ENCODE data around the gene FCF1. TPM values are rescaled to one million over a fixed set of nuclear protein-coding genes. Genes with fewer than 3 reads are reported as not detected.

Gene FCF1
- total and polyA plus RNA-seq, 2 experiments from 2014 or later = 15.9 to 21.9 TPM

- DNase-seq (ENCODE audit: low read depth in 1 of 2, low spot score in 1 of 2) = no peak
- Histone ChIP-seq H3K9me3 (ENCODE audit: low read depth) (no peaks in the 10 kb centered on the region), H3K27me3 (no peaks in the 10 kb centered on the region), H3K36me3 (peaks cover 25% of the 10 kb centered on the region), H3K4me1 (ENCODE audit: low read depth) (no peaks in the 10 kb centered on the region), H3K27ac (no peak overlapping the region), H3K4me3 (no peak overlapping the region)
- TF ChIP-seq, protein P1, sequence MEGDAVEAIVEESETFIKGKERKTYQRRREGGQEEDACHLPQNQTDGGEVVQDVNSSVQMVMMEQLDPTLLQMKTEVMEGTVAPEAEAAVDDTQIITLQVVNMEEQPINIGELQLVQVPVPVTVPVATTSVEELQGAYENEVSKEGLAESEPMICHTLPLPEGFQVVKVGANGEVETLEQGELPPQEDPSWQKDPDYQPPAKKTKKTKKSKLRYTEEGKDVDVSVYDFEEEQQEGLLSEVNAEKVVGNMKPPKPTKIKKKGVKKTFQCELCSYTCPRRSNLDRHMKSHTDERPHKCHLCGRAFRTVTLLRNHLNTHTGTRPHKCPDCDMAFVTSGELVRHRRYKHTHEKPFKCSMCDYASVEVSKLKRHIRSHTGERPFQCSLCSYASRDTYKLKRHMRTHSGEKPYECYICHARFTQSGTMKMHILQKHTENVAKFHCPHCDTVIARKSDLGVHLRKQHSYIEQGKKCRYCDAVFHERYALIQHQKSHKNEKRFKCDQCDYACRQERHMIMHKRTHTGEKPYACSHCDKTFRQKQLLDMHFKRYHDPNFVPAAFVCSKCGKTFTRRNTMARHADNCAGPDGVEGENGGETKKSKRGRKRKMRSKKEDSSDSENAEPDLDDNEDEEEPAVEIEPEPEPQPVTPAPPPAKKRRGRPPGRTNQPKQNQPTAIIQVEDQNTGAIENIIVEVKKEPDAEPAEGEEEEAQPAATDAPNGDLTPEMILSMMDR (IDR thresholded peaks at IDR 0.05; ENCODE audit: low read depth, low read length) = no peak
Observed at GRCh38 chr14:74733221-74733620, 20.3 kb downstream of the FCF1 start.

DNA sequence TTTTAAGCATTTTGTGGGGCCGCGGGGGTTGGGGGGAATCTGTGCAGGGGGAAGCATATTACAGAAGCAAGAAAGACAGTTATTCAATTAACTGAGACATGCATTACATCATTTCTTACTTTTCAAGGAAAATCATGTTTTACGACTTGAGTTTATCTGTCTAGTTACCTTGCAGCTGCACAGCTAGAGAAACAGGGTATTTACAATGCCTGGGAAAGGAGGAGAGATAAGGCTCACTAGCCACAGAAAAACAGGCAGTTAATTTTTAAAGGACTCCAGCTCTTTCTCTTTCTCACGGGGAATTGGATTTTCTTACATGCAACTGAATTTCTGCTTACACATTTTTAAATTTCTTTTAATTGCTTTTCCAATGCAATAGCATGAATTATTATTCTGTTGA lies 22.2 kb downstream of the FCF1 start:
- TF ChIP-seq, protein P1 (IDR thresholded peaks at IDR 0.05; ENCODE audit: low read depth, low read length) = no peak
- H3K4me3 ChIP-seq = no peak overlapping the region
- no peaks in the 10 kb centered on the region for H3K27me3 ChIP-seq
- DNase-seq (ENCODE audit: low read depth in 1 of 2, low spot score in 1 of 2) = no peak
- no peaks in the 10 kb centered on the region for H3K9me3 ChIP-seq (ENCODE audit: low read depth)
- peaks cover 25% of the 10 kb centered on the region for H3K36me3 ChIP-seq
- no peak overlapping the region for H3K27ac ChIP-seq
- H3K4me1 ChIP-seq (ENCODE audit: low read depth) = no peaks in the 10 kb centered on the region

DNA sequence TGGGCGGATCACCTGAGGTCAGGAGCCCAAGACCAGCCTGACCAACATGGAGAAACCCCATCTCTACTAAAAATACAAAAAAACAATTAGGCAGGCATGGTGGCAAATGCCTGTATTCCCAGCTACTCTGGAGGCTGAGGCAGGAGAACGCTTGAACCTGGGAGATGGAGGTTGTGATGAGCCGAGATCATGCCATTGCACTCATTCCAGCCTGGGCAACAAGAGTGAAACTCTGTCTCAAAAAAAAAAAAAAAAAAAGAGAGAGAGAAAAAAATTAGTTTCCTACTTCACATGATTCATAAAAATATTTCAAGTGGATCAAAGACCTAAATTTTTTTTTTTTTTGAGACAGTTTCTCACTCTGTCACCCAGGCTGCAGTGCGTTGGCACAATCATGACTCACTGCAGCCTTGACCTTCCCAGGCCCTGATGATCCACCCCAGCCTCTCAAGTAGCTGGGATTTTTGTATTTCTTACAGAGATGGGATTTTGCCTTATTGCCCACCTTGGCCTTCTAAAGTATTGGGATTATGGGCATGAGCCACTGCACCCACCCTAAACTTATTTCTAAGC lies 24.9 kb downstream of the FCF1 start:
- Histone ChIP-seq H3K4me3 (no peak overlapping the region), H3K27ac (no peak overlapping the region), H3K4me1 (ENCODE audit: low read depth) (no peaks in the 10 kb centered on the region), H3K27me3 (no peaks in the 10 kb centered on the region), H3K9me3 (ENCODE audit: low read depth) (no peaks in the 10 kb centered on the region), H3K36me3 (peaks cover 17% of the 10 kb centered on the region)
- peak in 1 of 2 donors; percentile 8 for DNase-seq (ENCODE audit: low read depth in 1 of 2, low spot score in 1 of 2)
- TF ChIP-seq, protein P1 (IDR thresholded peaks at IDR 0.05; ENCODE audit: low read depth, low read length) = no peak

DNA sequence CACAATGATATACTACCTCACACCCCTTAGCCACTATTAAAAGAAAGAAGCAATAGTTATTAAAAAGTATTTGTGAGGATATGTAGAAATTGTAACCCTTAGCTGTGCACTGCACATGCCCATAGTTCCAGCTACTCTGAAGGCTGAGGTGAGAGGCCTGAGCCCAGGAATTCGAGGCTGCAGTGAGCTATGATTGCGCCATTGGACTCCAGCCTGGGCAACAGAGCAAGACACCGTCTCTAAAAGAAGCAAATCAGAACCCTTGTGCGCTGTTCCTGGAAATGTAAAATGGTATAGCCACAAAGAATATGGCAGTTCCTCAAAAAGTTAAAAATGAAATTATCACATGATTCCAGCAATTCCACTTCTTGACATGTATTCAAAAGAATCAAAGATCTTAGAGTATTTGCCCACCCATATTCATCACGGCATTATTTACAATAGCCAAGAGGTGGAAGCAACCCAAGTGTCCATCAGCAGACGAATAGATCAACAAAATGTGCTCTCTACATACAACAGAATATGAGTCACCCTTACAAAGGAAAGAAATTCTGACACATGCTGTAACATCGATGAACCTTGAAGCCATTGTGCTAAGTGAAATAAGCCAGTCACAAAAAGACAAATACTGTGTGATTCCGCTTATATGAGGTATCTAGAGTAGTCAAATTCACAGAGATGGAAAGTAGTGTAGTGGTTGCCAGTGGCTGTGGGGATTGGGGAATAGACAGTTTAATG lies 26.5 kb downstream of the FCF1 start:
- H3K4me1 ChIP-seq (ENCODE audit: low read depth) = no peaks in the 10 kb centered on the region
- TF ChIP-seq, protein P1 (IDR thresholded peaks at IDR 0.05; ENCODE audit: low read depth, low read length) = no peak
- no peak overlapping the region for H3K4me3 ChIP-seq
- no peaks in the 10 kb centered on the region for H3K9me3 ChIP-seq (ENCODE audit: low read depth)
- no peak for DNase-seq (ENCODE audit: low read depth in 1 of 2, low spot score in 1 of 2)
- peaks cover 9% of the 10 kb centered on the region for H3K36me3 ChIP-seq
- H3K27me3 ChIP-seq = no peaks in the 10 kb centered on the region
- no peak overlapping the region for H3K27ac ChIP-seq

- Histone ChIP-seq H3K9me3 (ENCODE audit: low read depth) (no peaks in the 10 kb centered on the region), H3K4me1 (ENCODE audit: low read depth) (no peaks in the 10 kb centered on the region), H3K4me3 (no peak overlapping the region), H3K27ac (no peak overlapping the region), H3K27me3 (no peaks in the 10 kb centered on the region), H3K36me3 (no peaks in the 10 kb centered on the region)
- TF ChIP-seq, protein P1 (IDR thresholded peaks at IDR 0.05; ENCODE audit: low read depth, low read length) = no peak
- no peak for DNase-seq (ENCODE audit: low read depth in 1 of 2, low spot score in 1 of 2)
Observed at GRCh38 chr14:74747237-74747636, 34.3 kb downstream of the FCF1 start.
